CD4-positive, alpha-beta T cell treated with Interleukin-6 at 100 ng/mL for 8 hours (primary cell): ENCODE data around the gene MYCN.
"Not testable (repeated sequence)": the region's sequence is repeated elsewhere in the genome, so short reads cannot be mapped to it uniquely, and the experiment has no call there.

Source experiments
- DNase-seq: peaks from one replicate; pipeline ENCODE4 v3.0.0-alpha.2; 2020; ENCODE audit warnings: mixed read lengths, low spot score

The MYCN gene

GRCh38 chr2:15939854-15940660, at the start of gene MYCN:
MYCN (plus strand) TSS chr2:15940550; CDS start chr2:15942065, 1,515 bp downstream.
- DNase-seq = no peak

- DNase-seq = no peak
These were observed 49.1 kb upstream of the MYCN start for GRCh38 chr2:15890936-15891905.

GRCh38 chr2:15892151-15892880, 48.0 kb upstream of the MYCN start:
- no peak for DNase-seq

GRCh38 chr2:15893085-15893484, 47.3 kb upstream of the MYCN start:
- DNase-seq = no peak

- DNase-seq = no peak
These were observed 46.5 kb upstream of the MYCN start for GRCh38 chr2:15893689-15894480.

- DNase-seq = no peak
These were observed 45.7 kb upstream of the MYCN start for GRCh38 chr2:15894481-15895144.

GRCh38 chr2:15895615-15896469, 44.5 kb upstream of the MYCN start:
- no peak for DNase-seq

- DNase-seq = no peak
These were observed 43.5 kb upstream of the MYCN start for GRCh38 chr2:15896859-15897258.

- DNase-seq = no peak
These were observed 42.8 kb upstream of the MYCN start for GRCh38 chr2:15897431-15898098.

- DNase-seq = no peak
These were observed 41.1 kb upstream of the MYCN start for GRCh38 chr2:15899327-15899612.

- no peak for DNase-seq
These were observed 40.4 kb upstream of the MYCN start for GRCh38 chr2:15899751-15900493.

GRCh38 chr2:15901095-15901807, 39.1 kb upstream of the MYCN start:
- no peak for DNase-seq

- DNase-seq = no peak
These were observed 38.6 kb upstream of the MYCN start for GRCh38 chr2:15901808-15902130.

- DNase-seq = not testable (repeated sequence)
These were observed 36.4 kb upstream of the MYCN start for GRCh38 chr2:15903910-15904309.

- DNase-seq = no peak
These were observed 35.1 kb upstream of the MYCN start for GRCh38 chr2:15905267-15905645.

- no peak for DNase-seq
These were observed 34.3 kb upstream of the MYCN start for GRCh38 chr2:15905986-15906491.

- no peak for DNase-seq
These were observed 33.6 kb upstream of the MYCN start for GRCh38 chr2:15906778-15907177.
